Fibroblast of skin of scalp (primary cell): Measurements from ENCODE around the gene ADRM1.

Experiments
- DNase-seq: peaks from one replicate; pipeline ENCODE4 v3.0.0-alpha.2; 2013

Gene ADRM1

GRCh38 chr20:62281161-62281933, 21.4 kb upstream of the ADRM1 start:
- DNase-seq = no peak

GRCh38 chr20:62282103-62282502, 20.7 kb upstream of the ADRM1 start:
- DNase-seq = no peak

DNA sequence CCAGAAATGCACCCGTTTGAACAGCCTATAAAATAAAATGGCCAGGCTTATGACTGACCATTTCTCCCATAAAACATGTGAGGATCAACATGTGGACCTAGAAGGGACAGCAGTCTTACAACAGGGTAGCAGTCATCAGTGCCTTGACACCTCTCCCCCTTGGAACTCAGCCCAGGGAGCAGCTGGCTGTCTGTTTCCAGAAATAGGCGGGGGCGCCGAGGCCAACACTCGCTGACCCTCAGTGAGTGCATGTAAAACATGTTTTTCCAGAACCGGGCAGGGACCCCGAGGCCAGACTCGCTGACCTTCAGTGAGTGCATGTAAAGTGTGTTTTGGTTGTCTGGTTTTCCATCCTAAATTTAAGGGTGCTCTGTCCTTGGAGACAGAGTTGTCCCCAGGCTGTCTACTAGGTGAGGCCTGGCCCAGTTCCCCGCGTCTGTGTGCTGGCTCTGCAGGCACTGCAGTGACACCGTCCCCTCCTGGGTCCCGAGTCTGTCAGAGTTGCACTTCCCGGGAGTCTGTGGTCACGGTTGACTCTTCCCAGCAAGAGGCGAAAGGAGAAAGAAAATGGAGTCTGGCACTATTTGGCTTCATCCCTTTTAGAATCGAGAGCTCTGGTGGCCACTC, 19.8 kb upstream of the ADRM1 start:
- no peak for DNase-seq

GRCh38 chr20:62284448-62284847, 18.3 kb upstream of the ADRM1 start:
- DNase-seq = no peak

- DNase-seq = no peak
Measured at GRCh38 chr20:62285151-62285550, 17.6 kb upstream of the ADRM1 start.

DNA sequence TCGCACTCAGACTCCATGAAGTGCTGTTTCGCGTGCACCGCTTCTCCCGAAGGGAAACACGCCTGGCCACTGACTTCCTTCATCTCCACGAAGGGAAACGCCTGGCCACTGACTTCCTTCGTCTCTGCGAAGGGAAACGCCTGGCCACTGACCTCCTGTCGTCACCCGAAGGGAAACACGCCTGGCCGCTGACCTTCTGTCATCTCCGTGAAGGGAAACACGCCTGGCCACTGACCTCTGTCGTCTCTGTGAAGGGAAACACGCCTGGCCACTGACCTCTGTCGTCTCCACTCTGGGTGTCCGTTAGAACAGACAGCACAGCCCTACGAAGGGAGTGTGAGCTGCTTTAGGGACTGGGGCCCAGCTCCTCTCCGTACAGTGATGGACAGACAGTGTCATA, 17.1 kb upstream of the ADRM1 start:
- no peak for DNase-seq

- DNase-seq = no peak
Measured at GRCh38 chr20:62286493-62287064, 16.2 kb upstream of the ADRM1 start.

- no peak for DNase-seq
Measured at GRCh38 chr20:62287129-62287528, 15.7 kb upstream of the ADRM1 start.

DNA sequence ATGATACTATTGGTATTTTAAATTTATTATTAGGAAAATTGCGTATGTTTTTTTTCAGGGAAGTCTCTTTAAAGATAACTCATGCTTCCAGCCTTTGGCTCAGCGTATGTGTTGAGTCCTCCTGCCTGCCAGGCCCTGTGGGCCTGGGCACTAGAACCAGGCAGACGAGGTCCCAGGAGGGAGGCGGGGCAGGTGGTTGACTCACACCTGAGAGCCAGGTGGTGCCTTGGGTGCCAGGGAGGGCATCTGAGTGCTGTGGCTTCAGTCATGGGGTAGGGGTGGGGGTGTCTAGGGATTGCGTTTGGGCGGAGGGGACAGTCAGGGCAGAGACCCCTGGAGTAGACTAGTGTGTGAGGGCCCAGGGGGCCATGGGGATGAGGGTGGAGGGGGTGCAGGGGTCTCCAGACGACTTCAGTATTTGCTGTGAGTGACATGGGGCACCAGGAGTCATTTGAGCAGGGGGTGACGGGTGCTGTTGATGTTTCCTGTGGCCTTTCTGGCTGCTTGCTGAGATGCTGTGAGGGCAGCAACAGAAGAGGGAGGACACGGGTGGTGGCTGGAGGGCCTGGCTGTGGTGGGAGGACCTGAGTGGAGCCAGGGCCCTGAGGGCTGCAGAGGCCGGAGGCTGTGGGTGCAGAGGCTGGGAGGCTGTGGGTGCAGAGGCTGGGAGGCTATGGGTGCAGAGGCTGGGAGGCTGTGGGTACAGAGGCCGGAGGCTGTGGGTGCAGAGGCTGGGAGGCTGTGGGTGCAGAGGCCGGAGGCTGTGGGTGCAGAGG, 14.8 kb upstream of the ADRM1 start:
- DNase-seq = no peak

DNA sequence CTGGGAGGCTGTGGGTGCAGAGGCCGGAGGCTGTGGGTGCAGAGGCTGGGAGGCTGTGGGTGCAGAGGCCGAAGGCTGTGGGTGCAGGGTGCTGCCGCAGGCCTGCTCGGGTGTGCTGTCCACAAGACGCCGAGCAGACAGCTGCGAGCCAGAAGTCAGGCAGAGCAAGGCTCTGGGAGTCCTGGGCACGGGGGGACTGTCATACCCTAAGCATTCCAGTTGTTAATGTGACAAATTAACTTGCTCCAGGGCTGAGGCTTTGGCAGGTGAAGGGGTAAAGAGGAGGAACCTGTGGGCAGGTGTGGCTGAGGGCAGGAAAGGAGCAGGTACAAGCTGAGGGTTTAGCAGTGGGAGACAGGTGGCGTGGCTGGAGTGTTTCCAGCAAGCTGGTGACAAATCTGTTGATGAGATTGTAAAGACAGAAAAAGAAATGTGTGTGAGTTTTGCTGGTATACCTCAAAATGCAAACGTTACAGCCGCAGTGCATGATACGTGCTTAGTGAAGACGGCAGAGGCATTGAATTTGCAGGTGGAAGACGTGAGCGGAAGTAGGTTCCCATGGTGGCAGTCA, 14.2 kb upstream of the ADRM1 start:
- DNase-seq = no peak

- no peak for DNase-seq
Measured at GRCh38 chr20:62289131-62289530, 13.7 kb upstream of the ADRM1 start.

GRCh38 chr20:62289898-62290297, 12.9 kb upstream of the ADRM1 start:
- no peak for DNase-seq

DNA sequence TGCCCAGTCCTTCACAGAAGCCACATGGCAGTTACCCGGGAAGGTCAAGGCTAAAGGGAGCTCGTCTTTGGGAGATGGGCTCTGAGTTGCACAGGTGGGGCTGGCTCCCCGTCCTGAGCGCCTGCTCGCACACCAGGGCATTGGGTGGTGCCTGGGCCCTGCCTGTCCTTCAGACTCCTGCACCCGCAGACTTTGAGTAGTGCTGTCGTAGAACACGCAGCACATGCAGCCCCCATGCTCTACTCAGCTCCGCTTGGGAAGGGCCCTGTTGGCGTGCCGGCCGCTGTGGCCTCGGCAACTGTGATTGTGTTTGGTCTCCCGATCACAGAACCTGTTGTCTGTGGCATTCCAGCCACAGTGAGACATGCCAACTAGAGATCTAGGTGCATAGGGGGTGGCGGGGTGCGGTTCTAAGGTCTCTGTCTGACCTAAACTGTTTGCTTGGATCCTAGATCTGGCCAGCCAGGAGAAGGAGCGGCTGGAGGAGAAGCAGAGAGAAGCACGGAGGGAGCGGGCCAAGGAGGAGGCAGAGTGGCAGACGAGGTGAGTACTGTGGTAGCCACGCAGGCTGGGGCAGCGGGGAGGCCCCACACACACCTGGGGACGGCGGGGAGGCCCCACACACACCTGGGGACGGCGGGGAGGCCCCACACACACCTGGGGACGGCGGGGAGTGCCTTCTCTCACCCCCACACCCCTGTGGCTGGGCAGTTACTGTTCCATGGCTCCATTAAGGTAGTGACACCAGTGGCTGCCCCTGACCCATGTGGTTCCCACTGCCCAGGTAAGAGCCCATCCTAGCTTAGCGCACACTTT, 11.3 kb upstream of the ADRM1 start:
- no peak for DNase-seq

GRCh38 chr20:62292108-62292507, 10.7 kb upstream of the ADRM1 start:
- DNase-seq = no peak

DNA sequence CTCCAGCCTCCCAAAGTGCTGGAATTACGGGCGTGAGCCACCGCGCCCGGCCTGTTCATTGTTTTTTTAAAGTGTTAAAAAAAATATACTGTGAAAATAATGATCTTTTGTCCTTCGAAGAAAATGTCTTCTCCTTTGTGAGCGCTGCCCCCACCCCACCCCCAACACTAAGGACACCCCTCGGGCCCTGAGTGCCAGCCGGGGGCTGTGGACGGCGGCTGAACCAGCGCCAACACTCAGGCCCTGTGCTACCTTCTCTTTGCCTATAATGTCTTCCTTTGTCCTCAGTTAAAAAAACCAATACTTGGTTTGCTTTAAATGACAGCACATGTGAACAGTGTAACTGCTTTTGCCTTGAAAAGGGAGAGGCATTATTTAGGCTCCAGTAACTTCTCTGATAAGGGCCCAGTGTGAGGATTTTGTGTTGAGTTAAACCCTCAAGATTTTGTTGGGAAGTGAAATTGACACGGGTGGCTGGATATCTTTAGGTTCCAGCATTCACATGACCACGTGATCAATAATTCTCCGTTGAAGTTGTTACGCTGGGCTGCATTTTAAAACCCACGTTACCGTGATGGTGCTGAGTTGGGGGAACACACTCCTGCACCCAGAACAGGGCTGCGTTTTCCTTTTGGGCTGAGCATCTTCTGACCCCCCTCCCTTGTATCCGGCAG, 9.5 kb upstream of the ADRM1 start:
- DNase-seq = no peak

DNA sequence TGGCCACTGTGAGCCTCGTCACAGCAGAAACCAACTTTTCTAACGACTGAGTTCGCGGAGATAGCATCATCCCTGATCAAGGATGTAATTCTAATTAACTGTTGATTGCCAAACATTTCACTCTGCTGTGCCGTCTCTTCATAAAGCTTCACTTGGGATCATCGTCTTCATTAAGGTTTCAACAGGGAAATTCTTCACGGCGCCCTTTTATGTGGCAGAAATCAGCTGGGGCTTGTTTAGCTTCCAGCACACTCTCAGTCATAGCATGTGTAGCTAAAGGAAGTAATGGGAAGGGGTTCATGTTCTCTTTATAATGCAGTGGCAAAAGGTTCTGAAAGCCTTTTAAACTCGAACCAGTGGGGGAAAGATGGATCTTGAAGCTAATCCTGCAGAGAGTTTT, 8.9 kb upstream of the ADRM1 start:
- no peak for DNase-seq

- DNase-seq = no peak
Measured at GRCh38 chr20:62294516-62294915, 8.3 kb upstream of the ADRM1 start.

GRCh38 chr20:62296724-62297448, 5.9 kb upstream of the ADRM1 start:
- DNase-seq = no peak

DNA sequence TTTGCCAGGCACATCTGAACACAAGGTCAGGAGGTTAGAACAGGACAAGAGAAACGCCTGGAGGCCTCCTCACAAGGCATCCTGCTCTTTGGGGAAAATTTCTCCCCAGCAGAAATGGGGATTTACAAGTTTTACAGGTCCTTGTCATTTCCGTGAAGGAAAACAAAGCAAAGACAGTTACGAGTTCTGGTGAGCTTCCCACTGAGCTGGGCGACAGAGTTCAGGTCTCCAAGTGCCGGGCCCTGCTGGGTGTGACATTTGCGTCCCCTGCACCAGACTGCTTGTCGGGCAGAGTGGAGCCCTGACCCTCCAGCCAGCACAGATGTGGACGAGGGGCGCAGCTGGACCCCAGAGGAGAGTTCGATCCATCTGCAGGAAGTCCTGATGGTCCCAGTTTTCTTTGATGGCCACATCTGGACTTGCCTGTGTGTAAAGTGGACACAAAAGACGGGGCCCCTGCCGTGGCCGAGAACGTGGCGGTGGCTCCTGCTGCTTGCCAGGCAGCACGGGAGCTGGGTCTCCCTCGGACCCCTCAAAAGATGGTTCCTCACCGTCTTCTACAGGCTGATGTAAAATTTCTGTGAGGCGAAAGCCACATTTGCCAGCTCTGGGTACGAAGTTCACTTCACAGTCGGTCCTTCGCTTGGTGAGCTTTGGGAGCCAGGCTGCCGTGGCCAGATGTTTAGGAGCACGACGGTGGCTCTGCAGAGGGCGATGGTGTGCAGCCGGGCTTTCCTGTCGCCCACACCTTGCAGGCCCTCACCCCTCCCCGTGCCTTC, 5.2 kb upstream of the ADRM1 start:
- no peak for DNase-seq
